Measurements from ENCODE around the gene TCEAL4. TPM values are rescaled to one million over a fixed set of nuclear protein-coding genes. Genes with fewer than 3 reads are reported as not detected.
A peak's percentile ranks its signal among the peaks of the same experiment; 100 is the strongest.

TCEAL4 gene
- 10 to 100 TPM; 63.7 to 98.8 (median 80.4) TPM for total RNA-seq

GRCh38 chrX:103585411-103586313, at the start of gene TCEAL4:
TCEAL4 (plus strand) TSS chrX:103585515; CDS start chrX:103586676, 1,161 bp downstream.
- H3K4me3 ChIP-seq (ENCODE audit: low read depth, poor library complexity, severe bottlenecking) = peak within 1 kb of the TSS; percentile 54
- intact Hi-C loops (cut with DNase I; ENCODE audit: low total_unique reads) = no loop called here
- WGBS, 2 donors = 1 to 28% methylated on average over 56 of the region's 56 CpGs
- TF ChIP-seq, protein P1, sequence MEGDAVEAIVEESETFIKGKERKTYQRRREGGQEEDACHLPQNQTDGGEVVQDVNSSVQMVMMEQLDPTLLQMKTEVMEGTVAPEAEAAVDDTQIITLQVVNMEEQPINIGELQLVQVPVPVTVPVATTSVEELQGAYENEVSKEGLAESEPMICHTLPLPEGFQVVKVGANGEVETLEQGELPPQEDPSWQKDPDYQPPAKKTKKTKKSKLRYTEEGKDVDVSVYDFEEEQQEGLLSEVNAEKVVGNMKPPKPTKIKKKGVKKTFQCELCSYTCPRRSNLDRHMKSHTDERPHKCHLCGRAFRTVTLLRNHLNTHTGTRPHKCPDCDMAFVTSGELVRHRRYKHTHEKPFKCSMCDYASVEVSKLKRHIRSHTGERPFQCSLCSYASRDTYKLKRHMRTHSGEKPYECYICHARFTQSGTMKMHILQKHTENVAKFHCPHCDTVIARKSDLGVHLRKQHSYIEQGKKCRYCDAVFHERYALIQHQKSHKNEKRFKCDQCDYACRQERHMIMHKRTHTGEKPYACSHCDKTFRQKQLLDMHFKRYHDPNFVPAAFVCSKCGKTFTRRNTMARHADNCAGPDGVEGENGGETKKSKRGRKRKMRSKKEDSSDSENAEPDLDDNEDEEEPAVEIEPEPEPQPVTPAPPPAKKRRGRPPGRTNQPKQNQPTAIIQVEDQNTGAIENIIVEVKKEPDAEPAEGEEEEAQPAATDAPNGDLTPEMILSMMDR (IDR thresholded peaks at IDR 0.05) = no peak
- TF ChIP-seq POLR2A (IDR thresholded peaks at IDR 0.05) = no peak
- DNase-seq (ENCODE audit: low spot score in 2 of 2) = peak; percentile 45 to 90

DNA sequence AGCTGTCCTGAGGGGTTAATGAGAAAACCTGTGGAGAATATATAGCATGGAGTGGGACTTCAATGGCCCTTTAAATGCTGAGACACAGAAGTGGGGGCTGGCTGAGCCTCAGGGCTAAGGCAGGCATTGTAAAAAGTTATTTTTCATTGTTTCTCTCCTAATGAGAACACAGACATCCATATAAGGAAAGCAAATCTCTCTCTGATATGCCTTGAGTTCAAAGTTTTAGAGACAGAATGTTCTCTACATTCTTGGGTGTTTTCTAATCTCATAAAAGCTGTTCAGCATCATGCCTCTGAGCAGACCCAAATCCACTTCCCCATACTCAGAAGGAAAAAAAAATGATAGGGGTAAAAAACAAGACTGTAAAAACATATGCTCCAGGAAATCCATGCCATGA, 49.2 kb upstream of the TCEAL4 start:
- DNase-seq (ENCODE audit: low spot score in 2 of 2) = no peak
- H3K4me3 ChIP-seq (ENCODE audit: low read depth, poor library complexity, severe bottlenecking) = no peak overlapping the region
- TF ChIP-seq POLR2A (IDR thresholded peaks at IDR 0.05) = no peak
- TF ChIP-seq, protein P1 (IDR thresholded peaks at IDR 0.05) = no peak
- intact Hi-C loops (cut with DNase I; ENCODE audit: low total_unique reads) = no loop called here

GRCh38 chrX:103536732-103537131, 48.6 kb upstream of the TCEAL4 start:
- H3K4me3 ChIP-seq (ENCODE audit: low read depth, poor library complexity, severe bottlenecking) = no peak overlapping the region
- intact Hi-C loops (cut with DNase I; ENCODE audit: low total_unique reads) = no loop called here
- TF ChIP-seq, protein P1 (IDR thresholded peaks at IDR 0.05) = no peak
- no peak for TF ChIP-seq POLR2A (IDR thresholded peaks at IDR 0.05)
- no peak for DNase-seq (ENCODE audit: low spot score in 2 of 2)

DNA sequence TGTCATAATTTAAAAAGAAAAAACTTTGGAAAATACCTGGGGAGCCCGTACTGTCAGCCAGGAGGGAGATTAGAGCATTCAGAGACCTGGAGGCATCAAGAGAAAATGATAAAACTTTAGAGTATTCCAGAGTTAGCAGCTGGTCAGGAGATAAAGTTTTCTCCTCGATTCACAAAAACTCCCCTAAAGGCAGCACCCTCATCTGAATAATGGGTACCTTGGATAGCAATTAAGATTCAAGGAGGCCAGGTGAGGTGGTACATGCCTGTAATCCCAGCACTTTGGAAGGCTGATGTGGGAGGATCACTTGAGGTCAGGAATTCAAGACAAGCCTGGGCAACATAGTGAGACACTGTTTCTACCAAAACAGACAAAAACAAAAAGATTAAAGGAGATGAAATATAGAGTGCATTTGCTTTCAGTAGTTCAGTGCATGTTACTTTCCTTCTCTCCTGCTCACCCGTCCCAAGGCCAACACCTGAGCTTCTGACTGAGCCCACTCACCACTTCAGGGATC, 47.4 kb upstream of the TCEAL4 start:
- intact Hi-C loops (cut with DNase I; ENCODE audit: low total_unique reads) = no loop called here
- TF ChIP-seq, protein P1 (IDR thresholded peaks at IDR 0.05) = no peak
- TF ChIP-seq POLR2A (IDR thresholded peaks at IDR 0.05) = no peak
- DNase-seq (ENCODE audit: low spot score in 2 of 2) = no peak
- H3K4me3 ChIP-seq (ENCODE audit: low read depth, poor library complexity, severe bottlenecking) = no peak overlapping the region
- WGBS, 2 donors = 39 to 51% methylated on average over 3 of the region's 3 CpGs

DNA sequence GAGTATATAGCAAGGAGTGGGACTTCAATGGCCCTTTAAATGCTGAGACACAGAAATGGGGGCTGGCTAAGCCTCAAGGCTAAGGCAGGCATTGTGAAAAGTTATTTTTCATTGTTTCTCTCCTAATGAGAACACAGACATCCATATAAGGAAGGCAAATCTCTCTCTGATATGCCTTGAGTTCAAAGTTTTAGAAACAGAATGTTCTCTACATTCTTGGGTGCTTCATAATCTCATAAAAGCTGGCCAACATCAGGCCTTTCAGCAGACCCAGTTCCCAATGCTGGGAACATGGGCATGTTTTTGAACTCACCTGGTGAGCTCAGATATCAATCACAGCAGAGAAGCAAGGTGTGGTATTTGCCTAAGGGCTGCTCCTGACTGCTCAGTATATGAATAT, 46.6 kb upstream of the TCEAL4 start:
- no peak for TF ChIP-seq POLR2A (IDR thresholded peaks at IDR 0.05)
- TF ChIP-seq, protein P1 (IDR thresholded peaks at IDR 0.05) = no peak
- intact Hi-C loops (cut with DNase I; ENCODE audit: low total_unique reads) = no loop called here
- H3K4me3 ChIP-seq (ENCODE audit: low read depth, poor library complexity, severe bottlenecking) = no peak overlapping the region
- no peak for DNase-seq (ENCODE audit: low spot score in 2 of 2)
